ENCODE measurements around the gene MOCOS.
"Not testable (repeated sequence)": the region's sequence is repeated elsewhere in the genome, so short reads cannot be mapped to it uniquely, and the experiment has no call there.

MOCOS gene

GRCh38 chr18:36200354-36200771 is 13.1 kb downstream of the MOCOS start:
- no peak overlapping the region for H3K4me3 Mint-ChIP-seq
- no peaks in the 10 kb centered on the region for H3K9me3 Mint-ChIP-seq
- no peaks in the 10 kb centered on the region for H3K27me3 Mint-ChIP-seq (ENCODE audit: low read depth)

DNA sequence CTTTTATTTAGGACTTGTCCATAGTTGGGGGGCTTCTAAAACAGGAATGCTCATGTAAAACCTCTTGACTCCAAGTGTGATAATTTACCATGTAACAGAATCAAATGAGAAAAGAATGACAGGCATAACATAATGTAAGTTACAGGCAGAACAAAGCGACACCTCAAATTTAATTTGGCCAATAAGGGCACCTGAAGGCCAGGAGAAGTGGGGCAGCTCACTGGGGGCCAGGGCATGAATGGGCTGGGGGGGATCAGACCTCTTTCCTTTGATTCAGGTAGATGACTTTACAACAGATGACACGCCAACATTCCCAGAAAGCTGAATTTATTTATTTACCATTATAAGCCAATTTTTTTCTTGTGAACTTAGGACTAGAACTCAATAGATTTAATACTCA is 14.5 kb downstream of the MOCOS start:
- H3K4me1 Mint-ChIP-seq (ENCODE audit: low read depth) = no peaks in the 10 kb centered on the region
- no peak overlapping the region for H3K4me3 Mint-ChIP-seq
- DNase-seq (ENCODE audit: low spot score) = no peak
- H3K27me3 Mint-ChIP-seq (ENCODE audit: low read depth) = no peaks in the 10 kb centered on the region
- H3K36me3 Mint-ChIP-seq (ENCODE audit: low read depth) = no peaks in the 10 kb centered on the region
- H3K27ac Mint-ChIP-seq = no peak overlapping the region
- no peaks in the 10 kb centered on the region for H3K9me3 Mint-ChIP-seq

More at GRCh38 chr18:36200354-36200771, 13.1 kb downstream of the MOCOS start:
- no peaks in the 10 kb centered on the region for H3K36me3 Mint-ChIP-seq (ENCODE audit: low read depth)
- H3K27ac Mint-ChIP-seq = no peak overlapping the region
- H3K4me1 Mint-ChIP-seq (ENCODE audit: low read depth) = no peaks in the 10 kb centered on the region
- no peak for DNase-seq (ENCODE audit: low spot score)

GRCh38 chr18:36203360-36203895 is 16.1 kb downstream of the MOCOS start:
- H3K36me3 Mint-ChIP-seq (ENCODE audit: low read depth) = no peaks in the 10 kb centered on the region
- no peaks in the 10 kb centered on the region for H3K27me3 Mint-ChIP-seq (ENCODE audit: low read depth)
- no peak overlapping the region for H3K4me3 Mint-ChIP-seq
- no peak overlapping the region for H3K27ac Mint-ChIP-seq
- no peaks in the 10 kb centered on the region for H3K4me1 Mint-ChIP-seq (ENCODE audit: low read depth)
- no peaks in the 10 kb centered on the region for H3K9me3 Mint-ChIP-seq
- no peak for DNase-seq (ENCODE audit: low spot score)

- Mint-ChIP-seq H3K27me3 (ENCODE audit: low read depth) (no peaks in the 10 kb centered on the region), H3K27ac (no peak overlapping the region), H3K9me3 (no peaks in the 10 kb centered on the region), H3K4me3 (no peak overlapping the region), H3K36me3 (ENCODE audit: low read depth) (no peaks in the 10 kb centered on the region), H3K4me1 (ENCODE audit: low read depth) (no peaks in the 10 kb centered on the region)
- no peak for DNase-seq (ENCODE audit: low spot score)
These were observed 17.9 kb downstream of the MOCOS start for GRCh38 chr18:36205166-36205565.

- no peaks in the 10 kb centered on the region for H3K4me1 Mint-ChIP-seq (ENCODE audit: low read depth)
- no peaks in the 10 kb centered on the region for H3K36me3 Mint-ChIP-seq (ENCODE audit: low read depth)
- no peak overlapping the region for H3K4me3 Mint-ChIP-seq
- no peak for DNase-seq (ENCODE audit: low spot score)
- H3K27me3 Mint-ChIP-seq (ENCODE audit: low read depth) = no peaks in the 10 kb centered on the region
- no peak overlapping the region for H3K27ac Mint-ChIP-seq
- H3K9me3 Mint-ChIP-seq = no peaks in the 10 kb centered on the region
These were observed 20.0 kb downstream of the MOCOS start for GRCh38 chr18:36207303-36207702.

GRCh38 chr18:36207969-36208368 is 20.7 kb downstream of the MOCOS start:
- not testable (repeated sequence) for H3K27ac Mint-ChIP-seq; H3K27me3 Mint-ChIP-seq (ENCODE audit: low read depth); DNase-seq (ENCODE audit: low spot score); H3K36me3 Mint-ChIP-seq (ENCODE audit: low read depth); H3K9me3 Mint-ChIP-seq; H3K4me1 Mint-ChIP-seq (ENCODE audit: low read depth); H3K4me3 Mint-ChIP-seq

GRCh38 chr18:36211612-36212065 is 24.3 kb downstream of the MOCOS start:
- no peaks in the 10 kb centered on the region for H3K9me3 Mint-ChIP-seq
- H3K27ac Mint-ChIP-seq = no peak overlapping the region
- no peak for DNase-seq (ENCODE audit: low spot score)
- no peaks in the 10 kb centered on the region for H3K36me3 Mint-ChIP-seq (ENCODE audit: low read depth)
- H3K27me3 Mint-ChIP-seq (ENCODE audit: low read depth) = no peaks in the 10 kb centered on the region
- H3K4me3 Mint-ChIP-seq = no peak overlapping the region
- H3K4me1 Mint-ChIP-seq (ENCODE audit: low read depth) = no peaks in the 10 kb centered on the region

DNA sequence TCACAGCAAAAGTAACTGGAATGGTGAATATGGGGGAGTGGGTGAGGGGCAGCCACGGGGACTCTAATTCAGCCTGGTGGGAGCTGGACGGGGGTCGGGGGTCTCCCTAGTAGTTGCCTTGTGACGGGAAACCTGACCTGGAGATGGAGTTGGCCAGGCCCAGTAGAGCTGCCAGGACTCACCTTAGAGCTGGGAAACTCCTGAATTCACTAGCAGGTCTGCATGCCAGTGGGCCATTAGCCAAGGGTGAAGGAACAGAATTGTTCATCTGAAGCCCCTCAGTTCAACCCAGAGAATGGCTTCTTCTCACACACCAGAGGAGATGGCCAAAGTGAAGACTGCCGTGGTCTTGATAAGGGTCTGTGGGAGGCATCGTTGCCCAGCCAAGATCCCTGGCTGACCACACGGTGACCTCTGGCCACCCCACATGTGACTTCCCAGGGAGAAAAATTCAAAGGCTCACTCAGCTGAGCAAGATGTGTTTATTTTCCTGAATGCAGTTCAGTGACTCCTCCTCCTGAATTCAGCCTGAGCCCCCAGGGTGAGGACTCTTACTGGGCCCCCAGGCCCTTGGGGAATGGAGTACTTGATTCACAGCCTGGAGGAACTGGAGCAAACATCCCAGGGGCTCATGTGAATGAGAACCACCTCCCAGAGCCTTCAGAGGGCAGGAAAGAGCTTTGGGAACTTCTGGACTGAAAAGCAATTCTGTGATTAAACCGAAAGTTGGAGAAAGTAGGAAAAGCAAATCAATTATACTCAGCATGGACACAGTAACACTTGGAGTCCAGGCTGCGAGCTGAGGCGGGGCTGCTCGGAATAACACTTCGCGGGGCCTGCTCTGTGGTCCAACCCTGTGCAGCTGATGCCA is 25.2 kb downstream of the MOCOS start:
- Mint-ChIP-seq H3K36me3 (ENCODE audit: low read depth) (no peaks in the 10 kb centered on the region), H3K4me3 (no peak overlapping the region), H3K4me1 (ENCODE audit: low read depth) (no peaks in the 10 kb centered on the region), H3K27me3 (ENCODE audit: low read depth) (no peaks in the 10 kb centered on the region), H3K9me3 (no peaks in the 10 kb centered on the region), H3K27ac (no peak overlapping the region)
- DNase-seq (ENCODE audit: low spot score) = no peak

GRCh38 chr18:36214811-36215210 is 27.5 kb downstream of the MOCOS start:
- no peak overlapping the region for H3K27ac Mint-ChIP-seq
- no peaks in the 10 kb centered on the region for H3K4me1 Mint-ChIP-seq (ENCODE audit: low read depth)
- no peaks in the 10 kb centered on the region for H3K9me3 Mint-ChIP-seq
- no peaks in the 10 kb centered on the region for H3K27me3 Mint-ChIP-seq (ENCODE audit: low read depth)
- DNase-seq (ENCODE audit: low spot score) = no peak
- no peaks in the 10 kb centered on the region for H3K36me3 Mint-ChIP-seq (ENCODE audit: low read depth)
- H3K4me3 Mint-ChIP-seq = no peak overlapping the region

DNA sequence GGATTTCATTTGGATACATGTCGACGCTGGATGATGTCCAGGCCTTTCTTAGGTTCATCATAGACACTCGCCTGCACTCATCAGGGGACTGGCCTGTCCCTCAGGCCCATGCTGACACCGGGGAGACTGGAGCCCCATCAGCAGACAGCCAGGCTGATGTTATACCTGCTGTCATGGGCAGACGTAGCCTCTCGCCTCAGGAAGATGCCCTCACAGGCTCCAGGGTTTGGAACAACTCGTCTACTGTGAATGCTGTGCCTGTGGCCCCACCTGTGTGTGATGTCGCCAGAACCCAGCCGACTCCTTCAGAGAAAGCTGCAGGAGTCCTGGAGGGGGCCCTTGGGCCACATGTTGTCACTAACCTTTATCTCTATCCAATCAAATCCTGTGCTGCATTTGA is 28.3 kb downstream of the MOCOS start:
- no peaks in the 10 kb centered on the region for H3K36me3 Mint-ChIP-seq (ENCODE audit: low read depth)
- no peak for DNase-seq (ENCODE audit: low spot score)
- no peaks in the 10 kb centered on the region for H3K27me3 Mint-ChIP-seq (ENCODE audit: low read depth)
- H3K9me3 Mint-ChIP-seq = no peaks in the 10 kb centered on the region
- H3K4me3 Mint-ChIP-seq = no peak overlapping the region
- H3K27ac Mint-ChIP-seq = no peak overlapping the region
- H3K4me1 Mint-ChIP-seq (ENCODE audit: low read depth) = no peaks in the 10 kb centered on the region

GRCh38 chr18:36217348-36217747 is 30.1 kb downstream of the MOCOS start:
- Mint-ChIP-seq H3K4me3 (no peak overlapping the region), H3K27ac (no peak overlapping the region), H3K4me1 (ENCODE audit: low read depth) (no peaks in the 10 kb centered on the region), H3K27me3 (ENCODE audit: low read depth) (no peaks in the 10 kb centered on the region), H3K36me3 (ENCODE audit: low read depth) (no peaks in the 10 kb centered on the region), H3K9me3 (no peaks in the 10 kb centered on the region)
- DNase-seq (ENCODE audit: low spot score) = no peak

DNA sequence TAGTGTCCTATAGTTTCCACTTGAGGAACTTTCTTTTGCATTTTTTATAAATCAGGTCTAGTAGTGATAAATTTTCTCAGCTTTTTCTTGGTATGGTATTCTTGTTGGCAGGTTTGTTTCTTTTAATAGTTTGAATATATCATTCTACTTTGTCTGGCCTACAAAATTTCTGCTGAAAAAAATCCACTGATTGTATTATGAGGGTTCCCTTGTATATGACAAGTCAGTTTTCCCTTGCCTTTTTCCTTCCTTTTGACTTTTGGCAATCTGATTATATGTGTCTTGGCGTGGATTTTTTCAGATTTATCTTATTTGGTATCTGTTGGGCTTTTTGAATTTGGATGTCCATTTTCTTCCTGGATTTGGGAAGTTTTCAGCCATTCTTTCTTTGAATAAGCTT is 41.9 kb downstream of the MOCOS start:
- Mint-ChIP-seq H3K27me3 (ENCODE audit: low read depth) (peaks cover 3% of the 10 kb centered on the region), H3K4me3 (no peak overlapping the region), H3K4me1 (ENCODE audit: low read depth) (no peaks in the 10 kb centered on the region), H3K9me3 (peaks cover 25% of the 10 kb centered on the region), H3K27ac (no peak overlapping the region), H3K36me3 (ENCODE audit: low read depth) (no peaks in the 10 kb centered on the region)
- no peak for DNase-seq (ENCODE audit: low spot score)

DNA sequence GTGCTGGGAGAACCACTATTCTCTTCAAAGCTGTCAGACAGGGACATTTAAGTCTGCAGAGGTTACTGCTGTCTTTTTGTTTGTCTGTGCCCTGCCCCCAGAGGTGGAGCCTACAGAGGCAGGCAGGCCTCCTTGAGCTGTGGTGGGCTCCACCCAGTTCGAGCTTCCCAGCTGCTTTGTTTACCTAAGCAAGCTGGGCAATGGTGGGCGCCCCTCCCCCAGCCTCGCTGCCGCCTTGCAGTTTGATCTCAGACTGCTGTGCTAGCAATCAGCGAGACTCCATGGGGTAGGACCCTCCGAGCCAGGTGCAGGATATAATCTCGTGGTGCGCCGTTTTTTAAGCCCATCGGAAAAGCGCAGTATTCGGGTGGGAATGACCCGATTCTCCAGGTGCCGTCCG is 53.2 kb downstream of the MOCOS start:
- DNase-seq (ENCODE audit: low spot score); H3K27ac Mint-ChIP-seq; H3K27me3 Mint-ChIP-seq (ENCODE audit: low read depth); H3K36me3 Mint-ChIP-seq (ENCODE audit: low read depth); H3K4me1 Mint-ChIP-seq (ENCODE audit: low read depth); H3K9me3 Mint-ChIP-seq; H3K4me3 Mint-ChIP-seq: not testable (repeated sequence)

- no peak for DNase-seq (ENCODE audit: low spot score)
- H3K27me3 Mint-ChIP-seq (ENCODE audit: low read depth) = peaks cover 3% of the 10 kb centered on the region
- H3K36me3 Mint-ChIP-seq (ENCODE audit: low read depth) = no peaks in the 10 kb centered on the region
- no peaks in the 10 kb centered on the region for H3K4me1 Mint-ChIP-seq (ENCODE audit: low read depth)
- H3K9me3 Mint-ChIP-seq = no peaks in the 10 kb centered on the region
- no peak overlapping the region for H3K4me3 Mint-ChIP-seq
- no peak overlapping the region for H3K27ac Mint-ChIP-seq
These were observed 54.5 kb downstream of the MOCOS start for GRCh38 chr18:36241831-36242230.

DNA sequence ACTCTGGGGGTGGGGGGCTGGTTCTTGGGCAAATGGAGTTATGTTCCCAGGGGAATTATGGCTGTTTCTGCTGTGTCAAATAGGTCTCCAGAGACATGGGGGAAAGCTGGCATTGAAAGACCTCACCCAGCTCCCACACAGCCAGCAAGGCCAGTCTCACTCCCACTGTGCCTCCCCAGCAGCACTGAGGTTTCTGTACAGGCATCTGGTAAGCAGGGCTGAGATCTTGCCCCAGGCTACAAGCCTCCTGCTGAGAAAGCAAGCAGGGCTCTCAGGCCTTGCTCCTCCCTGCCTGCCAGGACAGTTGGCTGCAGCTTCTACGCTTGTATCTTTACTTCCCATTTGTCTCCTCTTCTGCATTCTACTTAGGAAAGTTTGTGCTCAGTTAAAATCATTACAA is 59.7 kb downstream of the MOCOS start:
- no peak overlapping the region for H3K27ac Mint-ChIP-seq
- DNase-seq (ENCODE audit: low spot score) = no peak
- H3K36me3 Mint-ChIP-seq (ENCODE audit: low read depth) = no peaks in the 10 kb centered on the region
- H3K9me3 Mint-ChIP-seq = no peaks in the 10 kb centered on the region
- no peak overlapping the region for H3K4me3 Mint-ChIP-seq
- H3K4me1 Mint-ChIP-seq (ENCODE audit: low read depth) = no peaks in the 10 kb centered on the region
- peaks cover 10% of the 10 kb centered on the region for H3K27me3 Mint-ChIP-seq (ENCODE audit: low read depth)
